ENCODE measurements around the gene PI4KB. TPM values are rescaled to one million over a fixed set of nuclear protein-coding genes. Genes with fewer than 3 reads are reported as not detected.

PI4KB gene
- total and polyA plus RNA-seq, 2 experiments from 2014 or later = 15.3 to 25.5 TPM

GRCh38 chr1:151288502-151288901 is 38.7 kb downstream of the PI4KB start:
- peaks cover 10% of the 10 kb centered on the region; the same call in 1 of the 2 replicates for H3K9me2 ChIP-seq (ENCODE audit: insufficient read depth)
- H3K79me2 ChIP-seq (replicated peaks; ENCODE audit: insufficient read depth) = peaks cover 27% of the 10 kb centered on the region
- H3K4me3 Mint-ChIP-seq = no peak overlapping the region; the same call in 2 of the 3 replicates
- peaks cover 18% of the 10 kb centered on the region for H3K27me3 Mint-ChIP-seq (ENCODE audit: insufficient read depth, low read depth, poor library complexity)
- peaks cover 13% of the 10 kb centered on the region; the same call in 1 of the 2 replicates for H3K36me3 ChIP-seq (ENCODE audit: insufficient read depth)
- no peaks in the 10 kb centered on the region; the same call in 2 of the 3 replicates for H3K9me3 Mint-ChIP-seq
- no peak for TF ChIP-seq CREB1 (CRISPR knock-in tag; IDR thresholded peaks at IDR 0.05; ENCODE audit: low read depth)
- no peak for TF ChIP-seq POLR2AphosphoS5 (IDR thresholded peaks at IDR 0.05; ENCODE audit: low read depth)
- no peak for TF ChIP-seq REST (IDR thresholded peaks at IDR 0.05; ENCODE audit: unreplicated experiment)
- no peak for TF ChIP-seq ETS1 (IDR thresholded peaks at IDR 0.05)
- TF ChIP-seq EZH2phosphoT487 (IDR thresholded peaks at IDR 0.05; ENCODE audit: unreplicated experiment) = no peak
- TF ChIP-seq STAT1 (IDR thresholded peaks at IDR 0.05; ENCODE audit: unreplicated experiment) = no peak
- TF ChIP-seq EZH2 (IDR thresholded peaks at IDR 0.05; ENCODE audit: low read depth, unreplicated experiment) = no peak
- no peak for TF ChIP-seq NANOG (IDR thresholded peaks at IDR 0.05; ENCODE audit: borderline replicate concordance)
- TF ChIP-seq CTCF (conservative IDR thresholded peaks at IDR 0.05; ENCODE audit: low read depth in 2 of 2) = no peak
- no peak for TF ChIP-seq JUNB (IDR thresholded peaks at IDR 0.05; ENCODE audit: unreplicated experiment)
- TF ChIP-seq, protein P1, sequence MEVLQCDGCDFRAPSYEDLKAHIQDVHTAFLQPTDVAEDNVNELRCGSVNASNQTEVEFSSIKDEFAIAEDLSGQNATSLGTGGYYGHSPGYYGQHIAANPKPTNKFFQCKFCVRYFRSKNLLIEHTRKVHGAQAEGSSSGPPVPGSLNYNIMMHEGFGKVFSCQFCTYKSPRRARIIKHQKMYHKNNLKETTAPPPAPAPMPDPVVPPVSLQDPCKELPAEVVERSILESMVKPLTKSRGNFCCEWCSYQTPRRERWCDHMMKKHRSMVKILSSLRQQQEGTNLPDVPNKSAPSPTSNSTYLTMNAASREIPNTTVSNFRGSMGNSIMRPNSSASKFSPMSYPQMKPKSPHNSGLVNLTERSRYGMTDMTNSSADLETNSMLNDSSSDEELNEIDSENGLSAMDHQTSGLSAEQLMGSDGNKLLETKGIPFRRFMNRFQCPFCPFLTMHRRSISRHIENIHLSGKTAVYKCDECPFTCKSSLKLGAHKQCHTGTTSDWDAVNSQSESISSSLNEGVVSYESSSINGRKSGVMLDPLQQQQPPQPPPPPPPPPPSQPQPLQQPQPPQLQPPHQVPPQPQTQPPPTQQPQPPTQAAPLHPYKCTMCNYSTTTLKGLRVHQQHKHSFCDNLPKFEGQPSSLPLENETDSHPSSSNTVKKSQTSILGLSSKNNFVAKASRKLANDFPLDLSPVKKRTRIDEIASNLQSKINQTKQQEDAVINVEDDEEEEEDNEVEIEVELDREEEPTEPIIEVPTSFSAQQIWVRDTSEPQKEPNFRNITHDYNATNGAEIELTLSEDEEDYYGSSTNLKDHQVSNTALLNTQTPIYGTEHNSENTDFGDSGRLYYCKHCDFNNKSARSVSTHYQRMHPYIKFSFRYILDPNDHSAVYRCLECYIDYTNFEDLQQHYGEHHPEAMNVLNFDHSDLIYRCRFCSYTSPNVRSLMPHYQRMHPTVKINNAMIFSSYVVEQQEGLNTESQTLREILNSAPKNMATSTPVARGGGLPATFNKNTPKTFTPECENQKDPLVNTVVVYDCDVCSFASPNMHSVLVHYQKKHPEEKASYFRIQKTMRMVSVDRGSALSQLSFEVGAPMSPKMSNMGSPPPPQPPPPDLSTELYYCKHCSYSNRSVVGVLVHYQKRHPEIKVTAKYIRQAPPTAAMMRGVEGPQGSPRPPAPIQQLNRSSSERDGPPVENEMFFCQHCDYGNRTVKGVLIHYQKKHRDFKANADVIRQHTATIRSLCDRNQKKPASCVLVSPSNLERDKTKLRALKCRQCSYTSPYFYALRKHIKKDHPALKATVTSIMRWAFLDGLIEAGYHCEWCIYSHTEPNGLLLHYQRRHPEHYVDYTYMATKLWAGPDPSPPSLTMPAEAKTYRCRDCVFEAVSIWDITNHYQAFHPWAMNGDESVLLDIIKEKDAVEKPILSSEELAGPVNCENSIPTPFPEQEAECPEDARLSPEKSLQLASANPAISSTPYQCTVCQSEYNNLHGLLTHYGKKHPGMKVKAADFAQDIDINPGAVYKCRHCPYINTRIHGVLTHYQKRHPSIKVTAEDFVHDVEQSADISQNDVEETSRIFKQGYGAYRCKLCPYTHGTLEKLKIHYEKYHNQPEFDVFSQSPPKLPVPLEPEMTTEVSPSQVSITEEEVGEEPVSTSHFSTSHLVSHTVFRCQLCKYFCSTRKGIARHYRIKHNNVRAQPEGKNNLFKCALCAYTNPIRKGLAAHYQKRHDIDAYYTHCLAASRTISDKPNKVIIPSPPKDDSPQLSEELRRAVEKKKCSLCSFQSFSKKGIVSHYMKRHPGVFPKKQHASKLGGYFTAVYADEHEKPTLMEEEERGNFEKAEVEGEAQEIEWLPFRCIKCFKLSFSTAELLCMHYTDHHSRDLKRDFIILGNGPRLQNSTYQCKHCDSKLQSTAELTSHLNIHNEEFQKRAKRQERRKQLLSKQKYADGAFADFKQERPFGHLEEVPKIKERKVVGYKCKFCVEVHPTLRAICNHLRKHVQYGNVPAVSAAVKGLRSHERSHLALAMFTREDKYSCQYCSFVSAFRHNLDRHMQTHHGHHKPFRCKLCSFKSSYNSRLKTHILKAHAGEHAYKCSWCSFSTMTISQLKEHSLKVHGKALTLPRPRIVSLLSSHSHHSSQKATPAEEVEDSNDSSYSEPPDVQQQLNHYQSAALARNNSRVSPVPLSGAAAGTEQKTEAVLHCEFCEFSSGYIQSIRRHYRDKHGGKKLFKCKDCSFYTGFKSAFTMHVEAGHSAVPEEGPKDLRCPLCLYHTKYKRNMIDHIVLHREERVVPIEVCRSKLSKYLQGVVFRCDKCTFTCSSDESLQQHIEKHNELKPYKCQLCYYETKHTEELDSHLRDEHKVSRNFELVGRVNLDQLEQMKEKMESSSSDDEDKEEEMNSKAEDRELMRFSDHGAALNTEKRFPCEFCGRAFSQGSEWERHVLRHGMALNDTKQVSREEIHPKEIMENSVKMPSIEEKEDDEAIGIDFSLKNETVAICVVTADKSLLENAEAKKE (CRISPR knock-in tag; IDR thresholded peaks at IDR 0.05) = no peak
- no peak for TF ChIP-seq ZNF114 (CRISPR knock-in tag; IDR thresholded peaks at IDR 0.05)
- no peak for TF ChIP-seq ZNF331 (CRISPR knock-in tag; IDR thresholded peaks at IDR 0.05; ENCODE audit: low read depth)
- H3K4me1 Mint-ChIP-seq = peaks cover 33% of the 10 kb centered on the region
- no peak overlapping the region for H3K27ac Mint-ChIP-seq
- H3K4me2 ChIP-seq = no peak overlapping the region
- peaks cover 83% of the 10 kb centered on the region for H3K36me3 Mint-ChIP-seq (ENCODE audit: low read depth)
- 0 out of 2 replicates have a peak, but pooled peaks cover 10% of the 10 kb centered on the region for H3F3A ChIP-seq (replicated peaks; ENCODE audit: low read depth)
- DNase-seq (ENCODE audit: low spot score) (no peak), ATAC-seq (no peak)
- H4K20me1 ChIP-seq (replicated peaks; ENCODE audit: insufficient read depth) = peaks cover 14% of the 10 kb centered on the region; the same call in 1 of the 2 replicates
- no peaks in the 10 kb centered on the region for H3K27me3 ChIP-seq (ENCODE audit: insufficient read depth)
- H3K27ac ChIP-seq (ENCODE audit: low read depth) = no peak overlapping the region
- H3K4me1 ChIP-seq (ENCODE audit: insufficient read depth) = peaks cover 15% of the 10 kb centered on the region; the same call in 1 of the 2 replicates
- no peak overlapping the region for H3K4me3 ChIP-seq
- no peak overlapping the region for H2AFZ ChIP-seq
